MM.1S (cell line): ENCODE results near the gene LAMC3.

Experiments
- DNase-seq: peaks from one replicate; pipeline ENCODE4 v3.0.0-alpha.2; 2015
- H2AFZ ChIP-seq: fragments of 300-600 bp; sonication (generic); 2 replicates; pipeline ENCODE4 v1.6.0; 2016; ENCODE audit warnings: antibody characterized with exemption, low read length
- H3F3A ChIP-seq: fragments of 300-600 bp; sonication (generic); 2 replicates; pipeline ENCODE4 v1.6.1; 2016; ENCODE audit warnings: mild to moderate bottlenecking, antibody characterized with exemption, low read length, moderate library complexity, mixed read lengths; ENCODE audit not compliant: insufficient read depth
- H3K27ac ChIP-seq: fragments of 300-600 bp; sonication (generic); 2 replicates; pipeline ENCODE4 v1.5.1; 2016; ENCODE audit warnings: mild to moderate bottlenecking, low read length
- H3K27me3 ChIP-seq: fragments of 300-600 bp; sonication (generic); replicated peaks from 2 replicates; pipeline ENCODE4 v1.6.0; 2016; ENCODE audit warnings: low read length; ENCODE audit not compliant: insufficient read depth
- H3K36me3 ChIP-seq: fragments of 300-600 bp; sonication (generic); replicated peaks from 2 replicates; pipeline ENCODE4 v1.6.1; 2016; ENCODE audit warnings: mild to moderate bottlenecking, low read length, mixed read lengths; ENCODE audit not compliant: insufficient read depth
- H3K4me1 ChIP-seq: fragments of 300-600 bp; sonication (generic); 2 replicates; pipeline ENCODE4 v1.6.1; 2016; ENCODE audit warnings: low read length, mixed read lengths
- H3K4me2 ChIP-seq: fragments of 300-600 bp; sonication (generic); 2 replicates; pipeline ENCODE4 v1.6.0; 2016; ENCODE audit warnings: low read depth, low read length
- H3K4me3 ChIP-seq: fragments of 300-600 bp; sonication (generic); 2 replicates; pipeline ENCODE4 v1.5.1; 2016; ENCODE audit warnings: low read length, mixed read lengths
- H3K79me2 ChIP-seq: fragments of 300-600 bp; sonication (generic); 2 replicates; pipeline ENCODE4 v1.6.1; 2016; ENCODE audit warnings: mixed run types, low read length, mixed read lengths
- H3K9ac ChIP-seq: fragments of 300-600 bp; sonication (generic); 2 replicates; pipeline ENCODE4 v1.6.1; 2016; ENCODE audit warnings: low read length, mixed read lengths
- H3K9me2 ChIP-seq: fragments of 300-600 bp; sonication (generic); replicated peaks from 2 replicates; pipeline ENCODE4 v1.6.1; 2016; ENCODE audit warnings: mild to moderate bottlenecking, low read length, mixed read lengths; ENCODE audit not compliant: insufficient read depth
- H3K9me3 ChIP-seq: fragments of 300-600 bp; sonication (generic); replicated peaks from 2 replicates; pipeline ENCODE4 v1.6.1; 2016; ENCODE audit warnings: mild to moderate bottlenecking, low read length, mixed read lengths; ENCODE audit not compliant: insufficient read depth
- H4K20me1 ChIP-seq: fragments of 300-600 bp; sonication (generic); 2 replicates; pipeline ENCODE4 v1.6.1; 2016; ENCODE audit warnings: mild to moderate bottlenecking, low read length, moderate library complexity, mixed read lengths; ENCODE audit not compliant: insufficient read depth
- EZH2 ChIP-seq: fragments of 300-600 bp; sonication (generic); optimal IDR thresholded peaks from 2 replicates; pipeline ENCODE3; 2017; ENCODE audit warnings: low read depth, mild to moderate bottlenecking, antibody characterized with exemption, low read length, mixed read lengths
- EZH2phosphoT487 ChIP-seq: fragments of 300-600 bp; sonication (generic); IDR thresholded peaks from 2 replicates; pipeline ENCODE4 v1.6.1; 2018; ENCODE audit warnings: antibody characterized with exemption, low read length
- TF ChIP-seq, protein P1 (sequence below): fragments of 300-600 bp; sonication (generic); IDR thresholded peaks from 2 replicates; pipeline ENCODE4 v1.5.1; 2016; ENCODE audit warnings: antibody characterized with exemption, low read length, mixed read lengths

LAMC3 gene

DNA sequence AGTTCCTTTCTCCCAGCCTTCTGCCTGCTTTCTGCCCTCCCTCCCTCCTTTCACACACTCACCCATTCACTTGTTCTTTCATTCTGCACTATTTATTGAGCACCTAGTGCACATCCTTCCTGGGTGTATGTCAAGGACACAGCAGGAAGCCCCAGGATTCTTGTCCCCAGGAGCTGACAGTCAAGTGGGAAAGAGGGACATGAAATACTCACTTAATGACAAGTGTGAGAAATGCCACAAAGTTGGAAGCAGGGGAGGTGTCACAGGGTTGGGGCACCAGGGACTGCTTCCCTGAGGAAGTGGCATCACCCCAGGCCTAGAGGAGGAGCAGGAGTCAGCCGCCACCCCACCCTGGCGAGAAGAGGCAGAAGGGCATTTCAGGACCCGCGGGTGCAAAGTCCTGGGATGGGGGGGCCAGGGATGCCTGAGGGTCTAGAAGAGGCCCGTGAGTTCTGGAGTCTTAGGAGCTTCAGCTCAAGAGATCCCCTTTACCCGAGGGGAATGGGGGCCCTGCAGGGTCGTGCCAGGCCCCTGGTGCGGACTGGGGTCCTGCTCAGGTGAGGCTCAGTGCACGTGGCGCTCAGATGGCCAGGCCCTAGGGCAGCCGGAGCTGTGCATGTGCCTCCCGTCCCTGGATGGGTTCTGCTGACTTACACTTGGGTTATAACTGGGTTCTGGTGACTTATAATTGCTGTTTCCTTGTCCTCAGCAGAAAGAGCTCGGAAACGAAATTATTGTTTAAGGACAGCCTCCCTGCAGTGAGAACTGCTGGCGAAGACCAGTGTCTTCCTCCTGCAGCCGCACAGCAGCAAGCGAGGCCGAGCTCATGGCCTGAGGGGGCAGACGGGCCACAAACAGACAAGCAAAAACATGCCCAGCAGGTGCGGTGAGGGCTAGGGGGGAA lies 16.9 kb upstream of the LAMC3 start:
- no peaks in the 10 kb centered on the region for H3F3A ChIP-seq
- peaks cover 100% of the 10 kb centered on the region for H3K27me3 ChIP-seq
- H3K27ac ChIP-seq: no peak overlapping the region
- no peak overlapping the region for H3K9ac ChIP-seq
- no peak overlapping the region for H3K4me2 ChIP-seq
- TF ChIP-seq, protein P1, sequence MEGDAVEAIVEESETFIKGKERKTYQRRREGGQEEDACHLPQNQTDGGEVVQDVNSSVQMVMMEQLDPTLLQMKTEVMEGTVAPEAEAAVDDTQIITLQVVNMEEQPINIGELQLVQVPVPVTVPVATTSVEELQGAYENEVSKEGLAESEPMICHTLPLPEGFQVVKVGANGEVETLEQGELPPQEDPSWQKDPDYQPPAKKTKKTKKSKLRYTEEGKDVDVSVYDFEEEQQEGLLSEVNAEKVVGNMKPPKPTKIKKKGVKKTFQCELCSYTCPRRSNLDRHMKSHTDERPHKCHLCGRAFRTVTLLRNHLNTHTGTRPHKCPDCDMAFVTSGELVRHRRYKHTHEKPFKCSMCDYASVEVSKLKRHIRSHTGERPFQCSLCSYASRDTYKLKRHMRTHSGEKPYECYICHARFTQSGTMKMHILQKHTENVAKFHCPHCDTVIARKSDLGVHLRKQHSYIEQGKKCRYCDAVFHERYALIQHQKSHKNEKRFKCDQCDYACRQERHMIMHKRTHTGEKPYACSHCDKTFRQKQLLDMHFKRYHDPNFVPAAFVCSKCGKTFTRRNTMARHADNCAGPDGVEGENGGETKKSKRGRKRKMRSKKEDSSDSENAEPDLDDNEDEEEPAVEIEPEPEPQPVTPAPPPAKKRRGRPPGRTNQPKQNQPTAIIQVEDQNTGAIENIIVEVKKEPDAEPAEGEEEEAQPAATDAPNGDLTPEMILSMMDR: no peak
- TF ChIP-seq EZH2 (no peak), EZH2phosphoT487 (no peak)
- DNase-seq: no peak
- no peaks in the 10 kb centered on the region for H3K4me1 ChIP-seq
- no peaks in the 10 kb centered on the region for H3K36me3 ChIP-seq
- no peaks in the 10 kb centered on the region for H3K9me2 ChIP-seq
- no peaks in the 10 kb centered on the region for H3K79me2 ChIP-seq
- no peaks in the 10 kb centered on the region for H3K9me3 ChIP-seq
- no peaks in the 10 kb centered on the region for H4K20me1 ChIP-seq
- H3K4me3 ChIP-seq: no peak overlapping the region
- no peak overlapping the region for H2AFZ ChIP-seq

DNA sequence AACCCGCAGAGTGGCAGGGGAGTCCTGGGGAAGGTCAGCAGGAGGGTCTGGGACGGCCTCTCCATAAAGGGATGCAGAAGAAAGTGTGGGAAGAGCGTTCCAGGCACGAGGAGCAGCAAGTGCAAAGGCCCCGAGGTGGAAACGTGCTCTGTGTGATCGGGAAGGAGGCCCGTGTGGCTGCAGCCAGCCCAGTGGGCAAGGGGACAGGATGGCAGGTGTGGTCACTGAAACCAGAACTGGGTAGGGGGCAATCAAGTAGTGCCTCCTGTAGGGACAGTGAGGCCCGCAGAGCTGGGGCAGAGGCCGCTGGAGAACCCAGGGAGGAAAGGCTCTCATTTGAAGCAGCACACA lies 16.3 kb upstream of the LAMC3 start:
- H3K9ac ChIP-seq: no peak overlapping the region
- H3K4me1 ChIP-seq: no peaks in the 10 kb centered on the region
- no peak overlapping the region for H3K4me2 ChIP-seq
- H3K4me3 ChIP-seq: no peak overlapping the region
- H3K36me3 ChIP-seq: no peaks in the 10 kb centered on the region
- TF ChIP-seq, protein P1: no peak
- no peak for TF ChIP-seq EZH2phosphoT487
- TF ChIP-seq EZH2: no peak
- no peak overlapping the region for H2AFZ ChIP-seq
- peaks cover 100% of the 10 kb centered on the region for H3K27me3 ChIP-seq
- H3K27ac ChIP-seq: no peak overlapping the region
- H3K9me2 ChIP-seq: no peaks in the 10 kb centered on the region
- H3K79me2 ChIP-seq: no peaks in the 10 kb centered on the region
- no peaks in the 10 kb centered on the region for H3K9me3 ChIP-seq
- no peaks in the 10 kb centered on the region for H3F3A ChIP-seq
- no peak for DNase-seq
- no peaks in the 10 kb centered on the region for H4K20me1 ChIP-seq

DNA sequence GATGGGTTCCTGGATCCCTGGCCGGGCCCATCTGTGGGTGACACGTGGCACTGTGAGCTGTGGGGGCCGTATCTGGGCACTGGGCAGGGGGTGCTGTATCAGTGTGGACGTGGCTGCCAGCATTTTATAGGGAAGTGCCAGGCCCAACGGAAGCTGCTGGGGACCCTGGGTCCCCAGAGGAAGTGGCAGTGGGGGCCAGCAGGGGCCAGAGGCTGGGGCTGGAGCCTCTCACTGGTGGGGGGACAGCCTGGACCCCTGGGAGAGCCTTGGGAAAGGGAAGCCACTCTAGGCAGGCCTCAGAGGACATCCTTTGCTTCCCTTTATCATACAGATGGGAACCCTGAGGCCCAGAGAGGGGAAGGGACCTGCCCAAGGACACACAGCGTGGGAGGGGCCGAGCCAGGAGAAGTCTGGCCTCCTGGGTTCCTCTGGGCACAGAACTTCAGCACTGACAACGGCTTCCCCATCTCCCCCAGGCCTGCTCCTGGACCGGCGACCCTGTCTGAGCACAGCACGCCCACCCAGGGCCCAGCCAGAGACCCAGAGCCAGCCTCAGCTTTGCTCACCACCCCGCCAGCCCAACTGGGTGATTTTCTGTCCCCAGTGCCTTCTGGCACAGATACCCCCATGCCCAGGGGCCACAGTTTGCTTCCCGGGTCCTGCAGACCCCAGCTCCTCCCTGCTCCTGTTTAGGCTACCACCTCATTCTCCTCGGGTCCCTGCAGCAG lies 15.5 kb upstream of the LAMC3 start:
- H3K9me3 ChIP-seq: no peaks in the 10 kb centered on the region
- H3K27ac ChIP-seq: no peak overlapping the region
- H2AFZ ChIP-seq: no peak overlapping the region
- no peaks in the 10 kb centered on the region for H3K36me3 ChIP-seq
- no peak overlapping the region for H3K4me3 ChIP-seq
- H3F3A ChIP-seq: no peaks in the 10 kb centered on the region
- DNase-seq: no peak
- H3K4me2 ChIP-seq: no peak overlapping the region
- H3K4me1 ChIP-seq: no peaks in the 10 kb centered on the region
- no peaks in the 10 kb centered on the region for H3K9me2 ChIP-seq
- no peaks in the 10 kb centered on the region for H3K79me2 ChIP-seq
- H3K9ac ChIP-seq: no peak overlapping the region
- no peaks in the 10 kb centered on the region for H4K20me1 ChIP-seq
- H3K27me3 ChIP-seq: peaks cover 100% of the 10 kb centered on the region
- TF ChIP-seq, protein P1: no peak
- TF ChIP-seq EZH2phosphoT487: no peak
- no peak for TF ChIP-seq EZH2
